NOMO-1 treated with dmso at 0.1 percent for 144 hours (cell line): ENCODE data around the gene C1orf216.
"Not testable (repeated sequence)": the region's sequence is repeated elsewhere in the genome, so short reads cannot be mapped to it uniquely, and the experiment has no call there.

Experiments
- DNase-seq: peaks from one replicate; lab custom pipeline; 2025; ENCODE audit not compliant: unreplicated experiment; lab: John Stamatoyannopoulos, UW

Gene C1orf216

GRCh38 chr1:35707601-35708440 is 10.9 kb downstream of the C1orf216 start:
- no peak for DNase-seq

- no peak for DNase-seq
Observed at GRCh38 chr1:35706846-35707600, 11.7 kb downstream of the C1orf216 start.

- DNase-seq, result no peak
Observed at GRCh38 chr1:35702508-35702907, 16.2 kb downstream of the C1orf216 start.

- DNase-seq, result not testable (repeated sequence)
Observed at GRCh38 chr1:35699152-35699551, 19.5 kb downstream of the C1orf216 start.

GRCh38 chr1:35692317-35692716 is 26.4 kb downstream of the C1orf216 start:
- DNase-seq, result no peak

GRCh38 chr1:35691571-35692220 is 27.0 kb downstream of the C1orf216 start:
- DNase-seq, result no peak

- no peak for DNase-seq
Observed at GRCh38 chr1:35691080-35691479, 27.6 kb downstream of the C1orf216 start.

- DNase-seq, result not testable (repeated sequence)
Observed at GRCh38 chr1:35690103-35690502, 28.6 kb downstream of the C1orf216 start.

GRCh38 chr1:35688161-35688560 is 30.5 kb downstream of the C1orf216 start:
- no peak for DNase-seq

- peak; percentile 4 for DNase-seq
Observed at GRCh38 chr1:35683012-35683411, 35.7 kb downstream of the C1orf216 start.

- DNase-seq, result no peak
Observed at GRCh38 chr1:35680271-35680670, 38.4 kb downstream of the C1orf216 start.

- no peak for DNase-seq
Observed at GRCh38 chr1:35675773-35676172, 42.9 kb downstream of the C1orf216 start.

- no peak for DNase-seq
Observed at GRCh38 chr1:35674111-35674510, 44.6 kb downstream of the C1orf216 start.

GRCh38 chr1:35672116-35672515 is 46.6 kb downstream of the C1orf216 start:
- DNase-seq, result no peak

- DNase-seq, result no peak
Observed at GRCh38 chr1:35668506-35668905, 50.2 kb downstream of the C1orf216 start.

- DNase-seq, result no peak
Observed at GRCh38 chr1:35666916-35667315, 51.8 kb downstream of the C1orf216 start.

- no peak for DNase-seq
Observed at GRCh38 chr1:35666216-35666615, 52.5 kb downstream of the C1orf216 start.
